ENCODE results near the gene PRSS50. TPM values are rescaled to one million over a fixed set of nuclear protein-coding genes. Genes with fewer than 3 reads are reported as not detected.

Gene PRSS50
- polyA plus RNA-seq, 3 donors: 2.6 to 5.1 (median 3.8) TPM

DNA sequence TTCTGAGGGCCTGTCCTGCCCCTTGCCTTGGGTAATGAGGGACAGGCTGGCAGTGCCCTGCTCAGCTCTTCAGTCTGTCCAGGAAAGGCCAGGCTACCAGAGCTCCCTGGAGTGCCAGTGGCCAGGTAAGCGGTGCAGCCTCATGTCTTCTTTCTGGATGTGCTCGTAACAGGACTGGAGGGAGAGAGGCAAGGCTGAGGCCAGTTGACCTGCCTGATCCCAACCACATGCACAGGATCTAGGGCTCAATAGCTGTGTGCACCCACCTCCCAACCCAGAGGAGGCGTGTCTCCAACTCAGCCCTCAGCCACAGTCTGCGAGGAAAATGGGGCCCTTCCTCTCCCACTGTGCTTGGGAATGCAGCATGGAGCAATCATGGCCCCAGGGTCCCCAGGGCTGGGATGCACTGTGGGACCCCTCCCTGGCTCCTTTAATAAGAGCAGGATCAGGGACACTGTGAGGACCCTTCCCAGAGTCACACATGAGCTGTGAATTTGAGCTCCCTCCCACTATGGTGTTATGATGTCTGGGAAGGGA is 46.7 kb downstream of the PRSS50 start:
- no peak for DNase-seq

DNA sequence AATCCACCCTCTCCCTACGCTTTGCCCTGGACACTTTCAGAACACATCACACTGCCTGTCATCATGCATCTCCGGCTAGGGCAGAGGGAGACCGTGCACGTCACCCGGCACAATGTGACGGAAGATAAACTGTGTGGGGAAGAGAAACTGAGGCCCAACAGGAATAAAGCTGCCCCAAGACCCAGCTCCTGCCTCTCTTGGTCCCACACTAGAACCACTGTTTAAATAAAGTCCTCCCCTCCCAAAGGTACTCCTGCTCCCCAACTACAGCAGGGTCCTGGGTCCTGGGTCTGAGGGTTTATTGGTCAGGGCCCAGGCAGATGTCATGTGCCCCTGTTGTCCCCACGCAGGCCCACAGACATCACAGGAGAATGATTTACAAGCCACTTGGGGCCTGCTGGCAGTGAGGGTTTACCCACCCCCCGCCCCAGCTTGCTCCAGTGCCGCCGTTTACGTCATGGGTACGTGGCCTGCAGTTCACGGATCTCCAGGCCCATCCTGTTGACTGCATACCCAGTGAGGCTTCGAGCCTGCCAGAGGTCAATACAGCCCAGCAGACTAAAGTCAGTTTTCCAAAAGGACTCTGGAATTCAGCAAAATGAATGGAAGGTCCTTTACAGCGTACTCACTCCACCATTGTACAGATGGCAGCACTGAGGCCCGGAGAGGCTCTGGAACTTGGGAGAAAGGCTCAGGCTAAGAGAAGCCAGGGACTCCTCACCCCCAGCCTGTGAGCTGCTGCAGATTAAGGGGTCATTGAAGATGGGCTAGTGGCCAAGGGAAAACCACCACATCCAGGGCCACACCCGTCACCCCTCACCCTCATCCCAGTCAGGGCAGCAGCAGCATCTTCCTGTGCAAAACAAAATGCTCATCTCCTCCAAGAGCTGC is 47.4 kb downstream of the PRSS50 start:
- no peak for DNase-seq

DNA sequence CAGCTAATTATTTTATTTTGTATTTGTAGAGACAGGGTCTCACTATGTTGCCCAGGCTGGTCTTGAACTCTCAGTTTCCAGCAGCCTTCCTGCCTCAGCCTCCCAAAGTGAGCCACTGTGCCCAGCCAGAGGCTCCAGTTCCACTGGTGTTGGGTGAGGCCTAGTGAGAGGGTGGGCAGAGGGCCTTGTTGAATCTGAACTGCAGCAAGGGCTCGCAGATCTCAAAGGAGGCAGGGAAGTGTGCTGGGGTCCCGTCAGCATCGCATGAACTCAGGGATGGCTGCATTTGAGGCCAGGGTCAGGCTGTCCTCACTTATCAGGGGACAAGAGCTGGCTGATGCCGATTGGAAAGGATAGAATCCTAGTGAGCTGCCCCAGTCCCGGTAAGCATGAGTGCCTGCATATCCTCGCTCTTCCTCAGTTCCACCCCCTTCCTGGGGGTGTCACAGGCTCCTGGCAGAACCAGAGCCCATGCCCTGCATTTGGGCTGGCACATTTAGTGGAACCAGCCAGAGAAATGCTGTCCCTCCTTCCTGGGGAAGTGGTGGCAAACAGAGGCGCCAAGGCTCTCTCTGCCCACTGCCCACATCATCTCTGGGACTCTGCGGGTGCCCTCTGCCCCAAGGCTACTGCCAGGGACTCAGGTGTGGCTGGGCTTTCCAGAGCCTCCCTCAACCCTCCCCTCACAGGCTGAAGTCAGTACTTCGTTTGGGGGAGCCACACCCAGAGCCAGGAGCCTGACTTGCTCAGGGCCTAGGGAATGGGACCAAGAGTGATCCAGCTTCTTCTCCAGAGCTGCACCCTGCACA is 48.3 kb downstream of the PRSS50 start:
- no peak for DNase-seq

DNA sequence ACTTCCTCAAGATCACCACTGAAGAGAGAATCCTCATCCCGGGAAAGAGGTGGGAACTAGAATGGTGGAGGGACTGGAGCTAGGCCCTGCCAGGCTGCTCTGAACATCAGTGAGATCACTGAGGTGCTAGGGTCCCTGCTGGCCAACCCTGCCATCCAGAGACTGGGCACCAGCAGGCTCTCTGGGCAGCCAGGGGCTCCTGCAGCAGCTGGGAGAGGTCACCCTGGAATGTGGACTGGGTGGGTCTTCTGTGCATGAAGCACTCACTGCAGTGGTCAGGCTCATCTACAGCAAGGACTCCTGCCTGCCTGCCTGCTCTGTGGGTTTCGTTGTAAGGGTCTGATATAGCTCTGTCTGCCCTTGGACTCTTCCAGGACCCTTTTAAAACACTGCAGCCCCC is 49.1 kb downstream of the PRSS50 start:
- no peak for DNase-seq

DNA sequence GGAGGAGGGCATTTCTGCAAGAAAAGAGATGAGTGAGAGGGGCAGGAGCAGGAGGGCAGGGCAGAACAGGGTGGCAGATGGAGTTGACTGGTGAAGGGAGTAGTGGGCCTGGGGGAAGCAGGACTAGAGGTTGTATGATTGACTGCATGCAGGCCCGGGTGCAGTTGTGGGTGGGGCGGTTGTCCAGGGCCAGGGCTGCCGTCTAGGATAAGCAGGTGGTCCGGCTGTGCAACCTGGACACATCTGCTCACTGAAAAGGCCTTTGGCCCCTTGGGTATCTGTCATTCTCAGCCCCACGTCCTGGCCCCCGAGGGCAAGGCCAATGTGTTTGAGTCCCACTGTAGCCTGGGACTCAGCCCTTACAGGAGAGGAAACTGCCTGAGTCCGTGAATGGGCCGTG is 49.6 kb downstream of the PRSS50 start:
- DNase-seq: no peak

DNA sequence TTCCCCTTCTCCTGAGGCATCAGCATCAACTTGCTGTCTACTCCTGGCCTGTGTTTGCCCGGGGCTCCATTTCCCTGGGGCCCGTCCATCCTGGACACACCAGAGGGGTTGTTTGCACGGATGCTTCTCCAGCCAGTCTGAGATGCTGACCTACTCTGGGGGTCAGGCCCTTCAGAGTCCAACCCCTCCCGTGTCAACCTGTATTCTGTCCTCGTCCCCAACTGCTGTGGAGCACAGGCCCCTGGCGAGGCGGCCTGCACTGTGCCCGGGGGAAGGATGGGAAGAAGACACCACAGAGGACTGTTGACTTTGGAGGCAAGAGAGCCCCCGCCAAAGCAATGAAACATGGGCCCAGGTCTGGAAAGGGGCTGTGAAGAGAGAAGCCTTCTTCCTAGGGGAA is 50.0 kb downstream of the PRSS50 start:
- DNase-seq: no peak

DNA sequence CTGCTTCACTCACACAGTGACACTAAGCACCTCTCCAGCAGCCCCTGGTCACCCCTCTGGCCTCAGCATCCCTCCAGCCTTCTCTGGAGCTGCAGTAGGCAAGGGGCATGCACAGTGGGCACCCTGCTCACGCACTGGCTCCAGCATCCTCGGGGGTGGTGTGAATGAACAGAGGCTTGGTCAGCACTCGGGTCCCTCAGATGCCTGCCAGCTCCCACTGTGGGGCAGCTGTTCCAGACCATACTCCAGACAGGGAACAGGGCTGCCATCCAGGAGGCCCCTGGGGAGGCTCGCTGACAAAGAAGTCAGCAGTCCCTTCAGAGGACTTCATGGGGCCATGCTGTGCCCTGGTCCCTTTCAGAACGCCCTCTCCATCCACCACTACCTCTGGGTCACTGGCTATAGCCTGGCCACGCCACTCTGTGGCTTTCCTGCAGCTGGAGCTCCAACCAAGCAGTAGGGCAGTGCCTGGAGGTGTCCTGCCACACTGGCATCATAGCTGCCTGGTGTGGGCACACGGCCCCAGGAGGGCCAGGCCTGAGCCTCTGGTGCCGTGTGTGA is 50.5 kb downstream of the PRSS50 start:
- DNase-seq: no peak

DNA sequence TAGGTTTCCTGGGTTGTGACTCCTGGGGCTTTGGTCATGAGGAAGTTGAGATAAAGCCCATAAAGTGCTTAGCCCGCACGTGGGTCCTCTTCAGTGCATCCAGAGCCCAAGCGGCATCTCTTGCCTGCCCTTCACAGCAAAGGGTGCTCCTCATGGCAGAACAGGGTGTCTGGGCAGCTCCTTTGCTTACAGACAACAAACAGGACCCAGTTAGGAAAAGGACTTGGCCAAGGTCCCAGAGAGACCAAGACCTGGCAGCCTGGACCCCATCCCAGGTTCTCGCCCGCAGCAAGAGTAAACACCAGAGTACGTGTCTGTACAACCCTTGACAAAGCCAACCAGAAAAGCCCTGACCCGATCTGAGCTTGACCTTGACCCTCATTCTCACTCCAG is 51.2 kb downstream of the PRSS50 start:
- no peak for DNase-seq

DNA sequence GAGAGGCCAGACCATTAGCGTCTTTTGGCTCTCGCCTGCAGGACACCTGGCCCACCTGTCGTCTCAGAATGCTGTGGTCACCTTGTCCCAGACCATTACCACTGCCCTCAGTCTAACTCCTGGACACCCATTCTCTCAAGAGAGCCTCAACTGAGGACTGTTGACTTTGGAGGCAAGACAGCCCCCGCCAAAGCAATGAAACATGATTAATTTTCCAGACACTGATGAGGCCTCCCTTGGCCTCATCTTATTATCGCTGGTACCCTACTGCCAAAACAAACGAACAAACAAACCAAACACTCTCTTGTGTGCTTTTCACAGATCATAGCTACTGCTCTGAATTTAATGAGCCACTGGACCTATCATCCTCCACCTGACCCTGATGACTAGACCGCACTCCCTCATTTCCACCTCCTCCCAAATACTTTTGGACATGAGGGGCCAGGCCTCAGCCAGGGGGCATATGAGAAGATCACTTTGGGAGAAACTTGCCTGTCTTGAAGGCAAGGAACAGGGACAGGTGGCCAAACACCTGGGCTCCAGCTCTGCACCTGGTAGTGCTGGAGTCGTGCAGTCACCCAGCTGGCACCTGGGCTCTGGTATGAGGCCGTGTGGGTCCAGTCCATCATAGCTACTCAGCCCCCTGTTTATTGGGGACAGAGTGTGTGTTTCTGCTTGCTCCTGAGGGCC is 51.8 kb downstream of the PRSS50 start:
- no peak for DNase-seq

DNA sequence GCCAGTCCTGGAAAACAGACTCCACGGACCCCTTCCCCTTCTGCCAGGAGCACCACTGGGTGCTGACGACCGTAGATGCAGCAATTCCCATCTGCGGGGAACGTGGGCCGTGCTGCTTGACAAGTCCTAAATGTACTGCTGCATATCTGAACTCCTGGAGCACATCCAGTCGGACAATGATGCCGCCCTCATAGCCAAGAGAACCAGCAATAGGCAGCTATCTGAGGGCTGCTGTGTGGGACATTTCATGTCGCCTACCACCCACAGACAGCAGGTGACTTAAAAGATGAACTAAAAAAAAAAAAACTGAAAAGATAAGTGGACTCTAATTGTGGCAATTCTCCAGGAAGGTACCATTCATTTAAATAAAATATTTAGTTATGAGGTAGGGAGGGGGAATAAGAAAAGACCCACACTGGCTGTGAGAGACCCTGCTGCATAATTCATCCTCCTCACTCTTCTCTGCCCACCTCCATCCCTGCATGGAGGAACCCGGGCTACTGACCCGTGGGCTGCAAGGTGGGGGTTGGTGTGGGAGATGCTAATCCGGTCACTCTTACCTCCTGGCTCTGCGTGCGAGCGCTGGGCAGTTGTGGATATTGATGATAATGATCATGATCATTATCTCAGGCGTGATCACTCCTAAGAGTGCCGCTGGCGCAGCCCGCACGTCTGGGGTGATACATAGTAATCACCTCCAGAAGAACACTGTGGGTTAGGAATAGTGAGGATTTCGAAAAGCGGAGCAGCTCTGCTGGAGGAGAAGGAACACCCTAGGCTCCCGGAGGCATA is 52.5 kb downstream of the PRSS50 start:
- no peak for DNase-seq

DNA sequence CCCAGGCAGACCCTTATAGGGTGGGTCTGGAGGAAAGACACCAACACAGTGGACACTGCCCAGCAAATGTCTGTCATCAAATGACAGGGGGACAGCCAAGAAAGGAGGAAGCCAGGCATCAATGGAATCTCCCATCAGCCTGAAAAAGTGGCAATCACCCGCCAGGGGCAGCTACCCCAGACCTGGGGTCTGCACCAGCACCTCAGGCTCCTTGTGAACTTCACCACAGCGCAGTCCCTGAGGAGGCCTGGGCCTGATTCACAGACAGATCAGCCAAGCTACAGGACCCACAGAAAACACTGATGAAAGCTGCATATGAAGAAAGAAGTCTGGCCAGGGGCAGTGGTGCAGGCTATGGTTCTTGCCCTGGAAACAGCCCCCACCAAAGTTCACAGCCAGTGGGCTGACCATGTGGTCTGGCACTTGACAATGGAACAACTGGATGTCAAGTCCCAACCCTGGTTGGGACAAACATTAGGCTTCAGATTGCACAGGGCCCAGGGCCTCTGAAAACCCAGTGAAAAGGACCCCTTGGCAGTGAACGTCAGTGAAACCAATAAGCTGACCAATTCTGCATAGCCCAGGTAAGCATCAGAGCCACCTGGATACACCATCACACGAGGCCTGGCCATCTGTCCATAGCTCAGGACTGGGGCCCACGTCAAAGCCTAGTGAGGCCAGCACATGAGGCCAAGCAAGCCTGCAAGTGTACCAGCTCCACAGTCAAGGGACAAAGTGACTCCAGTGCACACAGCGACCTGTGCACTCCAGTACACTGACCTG is 53.3 kb downstream of the PRSS50 start:
- DNase-seq: no peak

DNA sequence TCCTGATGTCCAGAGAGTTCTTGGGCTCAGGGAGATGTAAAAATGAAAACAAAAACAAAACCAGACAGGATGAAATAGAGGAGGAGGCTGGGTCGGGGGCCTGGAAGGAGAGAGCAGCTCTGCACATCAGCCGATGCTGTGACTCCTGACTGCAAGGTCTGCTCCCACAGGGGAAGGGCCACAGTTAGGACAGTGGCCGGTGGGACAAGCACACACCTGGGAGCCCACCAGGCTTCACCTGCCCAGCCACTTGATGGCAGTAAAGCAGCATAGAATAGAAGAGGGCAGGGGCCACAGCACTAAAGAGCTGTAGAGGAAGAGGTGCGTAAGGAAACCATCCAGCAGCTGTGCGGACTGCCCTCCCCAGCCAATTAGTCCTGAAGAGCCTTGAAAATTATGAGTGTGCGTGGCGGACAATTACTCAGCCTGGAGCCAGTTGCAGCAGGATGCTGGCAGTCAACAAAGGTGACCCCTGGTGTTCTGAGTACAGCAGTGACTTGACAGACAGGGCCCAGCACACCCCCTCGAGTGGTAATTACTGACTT is 54.0 kb downstream of the PRSS50 start:
- DNase-seq: peak; percentile 46

DNA sequence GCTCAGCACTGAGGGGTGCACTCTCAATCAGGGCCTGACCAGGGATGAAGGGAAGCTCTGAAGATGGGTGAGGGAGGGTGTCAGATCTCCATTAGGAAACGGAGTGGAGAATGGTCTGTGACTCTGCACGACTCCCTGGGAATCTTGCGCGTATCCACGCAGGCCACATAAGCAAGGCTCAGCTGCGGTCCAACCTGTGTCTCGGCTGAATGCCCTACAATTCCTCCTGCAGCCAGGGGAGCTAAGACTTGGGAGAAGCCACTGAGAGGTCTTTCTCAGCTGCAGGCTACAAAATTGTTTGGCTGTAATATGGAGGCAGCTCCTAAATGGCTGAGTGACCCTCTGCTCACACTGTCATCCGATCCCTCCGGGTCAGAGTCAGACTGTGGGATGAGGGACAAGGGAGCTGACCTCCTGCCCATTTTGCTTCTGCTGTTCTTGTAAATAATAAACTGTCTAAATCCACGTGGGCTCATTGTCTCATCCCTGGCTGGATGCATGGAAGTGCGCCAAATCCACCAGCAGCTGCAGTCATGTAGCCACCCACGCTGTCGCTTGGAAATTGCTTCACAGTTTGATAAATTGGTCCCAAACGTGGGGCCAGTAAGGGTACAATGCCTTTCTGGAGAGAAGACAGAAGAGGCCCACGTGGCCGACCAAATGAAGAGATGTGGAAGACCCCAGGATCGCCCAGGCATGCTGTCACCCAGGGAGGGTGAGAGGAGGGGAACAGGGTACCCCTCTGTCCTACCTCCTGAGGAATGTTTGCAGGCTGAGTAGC is 54.7 kb downstream of the PRSS50 start:
- peak; percentile 78 for DNase-seq

Other genes starting within 250 kb of the PRSS50 start
- gene RTP3, start 219.9 kb downstream of the PRSS50 start, polyA plus RNA-seq (ENCODE audit: insufficient read length in 3 of 3): under 1 TPM in 1 of 3 donors, not detected in 2; 0.06 TPM
- gene LRRC2, start 151.6 kb downstream of the PRSS50 start, polyA plus RNA-seq (ENCODE audit: insufficient read length in 3 of 3): 1 to 10 TPM; 1.4 to 2.9 (median 2.1) TPM
- under 1 TPM; 0.13 to 0.17 (median 0.16) TPM for gene FAM240A, start 105.3 kb downstream of the PRSS50 start, polyA plus RNA-seq (ENCODE audit: insufficient read length in 3 of 3)
- gene ALS2CL, start 24.2 kb downstream of the PRSS50 start, polyA plus RNA-seq (ENCODE audit: insufficient read length in 3 of 3): 10 to 100 TPM; 10.4 to 20.6 (median 19.3) TPM
- gene TMIE, start 16.5 kb downstream of the PRSS50 start, polyA plus RNA-seq (ENCODE audit: insufficient read length in 3 of 3): 1 to 10 TPM in 1 of 3 donors, under 1 TPM in 2; 0.90 to 1.3 (median 0.95) TPM
- gene MYL3, start 145.6 kb upstream of the PRSS50 start, polyA plus RNA-seq (ENCODE audit: insufficient read length in 3 of 3): 10 to 100 TPM; 25.0 to 28.2 (median 25.4) TPM
- 100 to 1,000 TPM; 247 to 269 (median 251) TPM for gene PTH1R, start 159.9 kb upstream of the PRSS50 start, polyA plus RNA-seq (ENCODE audit: insufficient read length in 3 of 3)

Measured in renal pelvis (tissue), 4 donors.